Activated CD4-positive, alpha-beta T cell treated with anti-CD3 and anti-CD28 coated beads, Interleukin-2, Interleukin-6, amounts not matched to agents 100 ng/mL and 50 ng/mL, durations not matched to agents 16 hours and 8 hours (primary cell): ENCODE results near the gene DMRT3.
"Not testable (repeated sequence)": the region's sequence is repeated elsewhere in the genome, so short reads cannot be mapped to it uniquely, and the experiment has no call there.

ENCODE experiments used
- DNase-seq: peaks from one replicate; pipeline ENCODE4 v3.0.0-alpha.2; 2020

Gene DMRT3

DNA sequence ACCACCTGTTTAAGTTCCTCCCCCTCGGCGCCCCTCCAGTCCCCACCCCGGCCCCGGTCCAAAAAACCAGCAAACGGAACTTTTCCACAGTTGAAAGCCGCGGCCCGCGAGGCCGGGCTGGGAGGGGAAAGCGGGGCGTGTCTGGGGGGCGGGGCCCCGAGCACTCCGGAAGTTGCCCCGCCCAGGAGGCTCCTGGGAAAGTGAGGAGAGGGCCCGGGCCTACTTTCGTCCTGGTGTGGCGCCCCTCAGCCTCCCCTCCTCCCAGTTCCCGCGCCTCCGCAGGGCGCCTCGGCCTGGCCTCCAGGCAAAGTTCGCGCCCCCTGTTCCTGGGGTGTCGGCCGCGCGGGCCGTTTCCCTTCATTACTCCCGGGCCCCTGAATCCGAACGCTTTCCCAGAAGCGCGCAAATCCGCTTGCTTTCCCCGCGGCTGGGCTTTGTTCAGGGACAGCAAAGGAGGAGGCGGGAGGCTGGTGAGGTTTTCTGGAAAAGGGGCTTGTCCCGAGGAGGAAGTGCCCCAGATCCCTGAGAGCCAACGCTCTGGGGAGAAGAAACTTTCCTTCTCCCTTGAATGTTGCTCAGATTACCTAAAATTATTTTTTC, 4.5 kb upstream of the DMRT3 start:
- peak; percentile 26 for DNase-seq

DNA sequence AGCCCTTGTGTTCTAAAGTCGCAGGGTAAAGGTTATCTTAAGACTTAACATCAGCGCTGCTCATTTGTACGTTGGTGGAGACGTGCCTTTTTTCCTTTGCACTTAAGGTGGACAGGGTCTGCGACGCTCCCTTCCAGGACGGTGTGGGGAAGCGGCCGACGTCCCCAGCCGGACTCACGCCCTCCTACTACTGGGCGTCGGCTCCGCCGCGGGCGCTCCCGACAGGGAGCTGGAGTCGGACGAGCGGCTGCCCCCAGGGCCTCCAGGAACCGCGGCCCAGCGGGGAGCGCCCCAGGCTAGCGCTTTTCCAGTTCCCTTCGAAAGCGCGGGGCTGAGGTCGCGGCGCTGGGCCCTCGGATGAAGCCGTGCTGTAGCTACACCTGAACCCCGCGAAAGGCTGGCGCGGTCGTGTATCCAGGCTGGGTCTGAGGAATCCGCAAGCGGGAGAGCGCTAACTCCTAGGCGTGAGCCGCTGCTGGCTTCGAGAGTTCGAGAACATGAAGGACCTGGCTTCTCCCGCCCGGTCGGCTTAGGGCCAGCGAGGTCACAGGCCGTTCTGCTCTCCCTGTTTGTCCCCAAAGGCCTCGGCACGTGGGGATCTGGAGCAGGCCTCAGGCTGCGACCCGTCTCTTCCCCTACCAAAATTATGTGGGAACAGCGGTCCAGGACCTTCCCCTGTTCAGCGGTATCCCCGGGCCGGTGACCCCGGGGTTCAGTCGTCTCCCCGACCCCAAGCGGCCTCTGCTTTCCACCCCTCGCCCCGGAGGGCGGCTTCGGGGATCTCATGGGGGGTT, 3.8 kb upstream of the DMRT3 start:
- DNase-seq = no peak

DNA sequence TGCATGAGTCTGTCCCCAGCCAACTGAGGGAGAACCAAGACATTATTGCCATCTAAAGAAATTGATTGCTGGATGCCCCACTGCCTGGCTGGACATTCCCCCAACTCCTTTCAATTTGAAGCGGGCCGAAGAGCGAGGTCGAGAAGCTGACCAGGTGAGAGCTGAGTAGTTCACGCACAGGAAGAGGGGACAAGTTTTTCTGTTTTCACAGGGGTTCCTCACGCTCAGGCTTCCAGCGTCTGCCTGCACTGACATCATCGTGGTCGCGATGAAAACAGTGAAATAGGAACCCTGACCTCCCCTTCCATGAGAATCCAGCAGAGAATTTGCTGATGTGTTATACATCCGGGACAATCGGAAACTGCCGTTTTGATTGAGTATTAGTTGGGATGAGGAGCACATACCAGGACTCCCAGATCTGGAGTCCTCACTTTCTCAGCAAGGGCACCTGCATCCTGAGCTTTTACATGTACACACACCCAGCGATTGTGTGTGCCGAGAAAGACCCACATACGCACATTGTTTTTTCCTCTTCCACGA, 3.1 kb upstream of the DMRT3 start:
- DNase-seq = no peak

DNA sequence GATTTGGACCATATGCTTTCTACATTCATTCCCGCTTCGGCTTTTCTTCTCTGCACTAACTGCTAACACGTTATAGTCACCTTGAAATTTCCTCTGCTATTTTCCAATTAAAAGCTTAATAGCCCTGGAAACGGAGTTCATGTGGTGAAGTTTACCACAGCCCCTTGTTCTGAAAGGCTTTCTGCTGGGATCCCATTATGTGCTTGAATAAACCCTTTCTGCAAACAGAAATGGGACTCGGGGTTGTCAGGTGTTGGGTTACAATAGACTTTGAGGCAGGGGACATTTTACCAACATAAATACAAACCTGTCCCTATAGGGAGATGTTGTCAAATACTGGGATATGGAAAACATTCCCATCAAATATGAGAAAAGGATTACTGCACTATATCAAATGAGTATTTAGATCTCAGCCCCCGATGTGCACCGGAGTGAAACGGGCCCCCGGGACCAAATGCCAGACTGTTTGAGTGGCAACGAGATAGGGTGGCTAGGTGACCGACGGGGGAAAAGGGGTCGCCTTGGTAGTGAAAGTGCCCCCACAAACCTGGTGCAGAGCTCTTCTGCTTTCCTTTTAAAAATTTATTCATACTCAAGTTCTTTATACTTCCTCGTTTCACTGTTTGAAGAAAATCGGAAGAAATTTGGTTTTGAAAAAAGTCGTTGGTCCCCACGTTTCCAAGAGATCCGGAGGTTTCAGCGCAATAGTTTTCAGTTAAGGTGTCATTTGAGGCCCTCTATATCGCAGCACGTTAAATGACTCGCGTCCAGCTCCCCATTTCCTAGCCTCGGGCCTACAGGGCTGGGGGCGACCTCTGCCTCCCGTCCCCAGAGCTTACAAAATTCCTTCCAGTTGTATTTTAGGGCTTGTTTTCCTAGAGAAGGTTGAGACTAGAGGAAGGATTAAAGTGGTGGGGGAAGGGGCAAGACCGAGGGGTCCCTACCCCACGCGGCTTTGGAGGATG, 2.1 kb upstream of the DMRT3 start:
- no peak for DNase-seq

DNA sequence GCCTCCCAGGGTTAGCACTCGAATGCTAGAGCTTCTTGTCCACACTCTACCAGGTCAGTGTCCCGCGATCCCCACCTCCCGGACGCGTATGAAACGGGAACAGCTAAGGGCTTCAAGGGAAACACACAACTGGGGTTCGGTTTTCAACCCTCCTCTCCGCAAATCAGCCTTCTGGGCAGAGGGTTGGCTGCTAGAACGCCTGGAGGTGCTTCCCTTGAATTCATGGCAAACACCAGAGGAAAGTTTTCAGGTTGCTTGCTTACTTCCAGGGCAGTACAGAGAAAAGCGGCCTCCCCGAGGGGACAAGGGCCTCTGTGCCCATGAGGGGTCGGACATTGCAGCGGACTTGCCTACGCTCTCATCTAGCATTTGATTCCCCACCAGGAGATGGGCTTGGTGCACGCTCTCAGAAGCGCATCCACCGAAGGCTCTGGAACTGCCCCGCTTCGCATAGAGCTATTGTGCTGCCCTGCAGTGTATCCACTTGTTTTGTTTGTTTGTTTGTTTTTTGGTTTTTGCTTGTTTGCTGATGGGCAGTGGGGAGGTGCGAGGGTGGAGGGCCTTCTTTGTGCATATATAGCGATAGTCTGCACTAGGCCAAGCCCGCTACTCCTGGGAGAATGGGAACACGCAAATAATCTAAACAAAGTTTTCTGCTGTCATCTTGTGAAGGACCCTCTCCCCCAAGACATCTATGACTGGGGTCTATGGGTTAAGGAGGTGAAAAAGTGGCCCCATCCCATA, 1.3 kb upstream of the DMRT3 start:
- DNase-seq = no peak

DNA sequence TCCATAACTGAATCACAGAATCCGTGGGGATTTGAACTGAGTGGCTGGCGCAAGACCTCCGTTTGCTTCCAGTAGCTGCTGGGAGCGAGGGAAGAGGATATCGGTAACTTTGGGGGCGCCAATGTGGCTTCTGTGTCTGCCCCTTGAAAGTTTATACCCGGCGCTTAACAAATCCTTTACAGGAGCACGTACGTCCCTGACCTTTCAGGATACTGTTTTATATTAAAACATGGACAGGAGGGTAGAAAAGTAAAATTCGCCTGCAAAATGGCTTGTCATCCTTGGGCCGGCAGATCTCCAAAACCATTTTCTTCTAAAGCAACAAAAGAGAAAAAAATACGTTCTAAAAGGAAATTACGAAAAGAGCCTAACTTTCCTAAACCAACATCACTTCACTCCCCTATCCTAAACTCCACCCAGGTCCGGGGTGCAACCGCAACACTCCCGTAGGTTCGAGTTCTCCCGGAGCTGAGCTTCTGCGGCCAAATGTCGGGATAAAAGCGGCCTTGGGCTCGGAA, 656 bp upstream of the DMRT3 start:
- no peak for DNase-seq

DNA sequence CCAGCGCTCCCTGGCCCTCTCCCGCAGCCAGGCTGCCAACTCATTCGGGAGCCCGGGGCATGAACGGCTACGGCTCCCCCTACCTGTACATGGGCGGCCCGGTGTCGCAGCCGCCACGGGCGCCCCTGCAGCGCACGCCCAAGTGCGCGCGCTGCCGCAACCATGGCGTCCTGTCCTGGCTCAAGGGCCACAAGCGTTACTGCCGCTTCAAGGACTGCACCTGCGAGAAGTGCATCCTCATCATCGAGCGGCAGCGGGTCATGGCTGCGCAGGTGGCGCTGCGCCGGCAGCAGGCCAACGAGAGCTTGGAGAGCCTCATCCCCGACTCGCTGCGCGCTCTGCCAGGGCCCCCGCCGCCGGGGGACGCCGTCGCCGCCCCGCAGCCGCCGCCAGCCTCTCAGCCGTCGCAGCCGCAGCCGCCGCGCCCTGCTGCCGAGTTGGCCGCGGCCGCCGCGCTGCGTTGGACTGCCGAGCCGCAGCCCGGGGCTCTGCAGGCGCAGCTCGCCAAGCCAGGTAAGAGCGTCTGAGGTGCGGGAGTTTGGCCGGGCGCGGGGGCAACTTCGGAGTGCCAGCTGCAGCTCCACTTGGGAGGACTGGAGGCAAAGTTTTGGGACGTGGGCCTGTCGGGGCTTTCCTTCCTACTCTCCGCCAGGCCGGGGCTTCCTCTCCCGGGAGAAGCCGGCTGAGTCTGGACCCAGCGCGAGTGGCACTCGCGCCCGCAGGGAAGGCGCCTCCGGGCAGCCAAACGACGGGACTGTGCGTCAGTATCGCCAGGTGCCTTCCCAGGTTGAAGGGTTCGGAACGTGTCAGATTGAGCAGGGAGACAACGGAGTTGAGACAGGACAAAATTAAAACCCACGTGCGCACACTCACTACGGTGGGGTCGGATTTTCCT, 735 bp downstream of the DMRT3 start:
- peak; percentile 15 for DNase-seq

DNA sequence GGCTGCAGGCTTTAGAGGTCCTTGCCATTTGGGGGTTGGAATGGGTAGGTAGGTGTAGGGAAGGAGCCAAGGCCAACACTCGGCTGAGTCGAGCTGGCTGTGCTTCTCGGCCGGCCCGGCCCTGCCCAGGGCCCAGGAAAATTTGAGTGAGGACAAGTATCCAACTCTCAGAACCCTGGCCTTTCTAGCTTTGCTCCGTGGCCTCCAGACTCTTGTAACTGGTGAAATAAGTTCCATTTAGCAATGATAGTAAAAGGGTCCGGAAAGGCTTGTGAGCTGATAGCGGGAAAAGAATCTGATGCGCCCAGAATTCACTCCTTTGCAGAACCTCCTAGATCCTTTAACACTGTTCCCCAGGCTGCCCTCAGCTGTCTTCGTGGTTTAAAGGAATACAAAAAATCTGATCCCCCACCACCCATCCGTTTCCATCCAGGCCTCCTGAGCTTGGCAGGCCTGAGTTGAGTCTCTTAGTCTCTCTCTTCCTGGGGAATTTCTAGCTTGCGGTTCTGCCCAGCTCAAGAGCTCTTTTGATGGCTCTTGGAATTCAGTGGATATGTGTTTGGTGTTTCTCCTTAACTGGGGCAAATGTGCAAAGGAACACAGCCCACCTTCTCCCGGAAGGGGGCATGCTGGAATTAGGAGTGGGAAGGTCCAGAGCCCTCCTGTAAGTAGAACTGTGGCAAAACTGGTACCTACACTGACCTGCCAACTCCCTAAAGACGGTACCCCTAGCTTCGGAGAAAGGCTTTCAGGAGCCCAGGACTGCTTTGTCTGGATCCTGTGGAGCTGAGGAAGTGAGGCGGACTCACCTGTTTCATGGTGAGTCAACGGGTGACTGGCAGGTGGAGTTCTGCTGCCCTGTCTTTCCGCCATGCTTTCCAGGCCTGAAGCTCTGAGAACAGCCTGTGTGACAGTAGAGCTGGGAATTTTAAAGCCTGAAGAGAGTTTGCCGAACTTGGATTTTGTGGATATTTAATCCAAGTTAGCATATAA, 1.7 kb downstream of the DMRT3 start:
- no peak for DNase-seq

DNA sequence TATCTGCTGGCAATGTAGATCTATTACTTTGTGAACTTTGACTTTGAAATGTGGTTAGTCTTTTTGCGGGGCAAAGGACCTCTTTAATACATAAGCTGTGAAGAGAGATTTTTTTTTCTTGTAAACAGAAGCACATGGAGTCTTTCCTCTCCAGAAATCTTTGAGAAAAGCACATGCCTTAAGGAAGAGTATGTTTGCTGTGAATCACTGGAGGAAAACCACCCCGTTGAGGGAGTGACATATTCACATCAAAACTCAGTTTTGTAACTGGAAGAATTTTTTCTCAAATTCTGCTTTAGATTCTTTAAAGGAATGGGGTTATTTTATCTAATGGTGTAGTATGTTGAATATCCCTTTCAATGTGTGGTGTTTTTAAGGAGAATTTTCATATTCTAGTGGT, 3.5 kb downstream of the DMRT3 start:
- DNase-seq = no peak

DNA sequence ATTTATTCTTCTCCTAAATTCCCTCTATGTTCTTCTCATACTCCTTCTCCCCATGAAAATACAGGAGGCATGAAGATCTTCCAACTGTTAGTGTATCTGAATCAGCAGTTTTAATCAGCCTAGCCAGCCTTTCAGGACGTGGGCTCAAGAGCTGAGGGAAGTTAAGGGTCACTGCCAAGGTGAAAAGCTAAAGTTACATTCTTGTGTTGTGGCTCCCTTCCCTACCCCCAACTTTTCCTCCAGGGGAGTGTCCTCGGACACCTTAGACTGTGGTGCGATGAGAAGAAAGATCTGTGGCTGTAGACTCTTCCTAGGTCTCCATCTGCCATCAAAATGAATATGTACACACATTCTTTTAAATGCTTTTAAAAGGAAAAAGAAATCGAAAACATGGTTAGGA, 4.2 kb downstream of the DMRT3 start:
- no peak for DNase-seq

DNA sequence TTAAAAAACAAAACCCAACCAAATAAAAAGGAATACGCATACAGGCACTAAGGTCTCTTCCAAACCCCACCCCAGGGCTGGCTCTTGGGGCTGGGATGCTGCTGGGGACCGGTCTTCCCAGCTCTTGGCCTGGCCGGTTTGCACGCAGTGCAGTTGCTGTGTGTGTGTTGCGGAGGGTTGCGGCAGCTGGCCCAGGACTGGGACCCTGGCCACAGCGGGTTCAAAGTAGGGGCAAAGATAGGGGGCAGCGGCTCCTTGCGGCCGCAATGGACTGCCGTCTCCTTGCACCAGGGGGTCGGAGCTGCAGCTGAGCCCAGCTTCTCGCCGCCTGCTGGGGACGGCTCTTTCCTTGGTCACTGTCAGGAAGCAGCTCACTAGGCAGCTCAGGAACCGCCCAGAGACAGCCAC, 5.0 kb downstream of the DMRT3 start:
- no peak for DNase-seq

DNA sequence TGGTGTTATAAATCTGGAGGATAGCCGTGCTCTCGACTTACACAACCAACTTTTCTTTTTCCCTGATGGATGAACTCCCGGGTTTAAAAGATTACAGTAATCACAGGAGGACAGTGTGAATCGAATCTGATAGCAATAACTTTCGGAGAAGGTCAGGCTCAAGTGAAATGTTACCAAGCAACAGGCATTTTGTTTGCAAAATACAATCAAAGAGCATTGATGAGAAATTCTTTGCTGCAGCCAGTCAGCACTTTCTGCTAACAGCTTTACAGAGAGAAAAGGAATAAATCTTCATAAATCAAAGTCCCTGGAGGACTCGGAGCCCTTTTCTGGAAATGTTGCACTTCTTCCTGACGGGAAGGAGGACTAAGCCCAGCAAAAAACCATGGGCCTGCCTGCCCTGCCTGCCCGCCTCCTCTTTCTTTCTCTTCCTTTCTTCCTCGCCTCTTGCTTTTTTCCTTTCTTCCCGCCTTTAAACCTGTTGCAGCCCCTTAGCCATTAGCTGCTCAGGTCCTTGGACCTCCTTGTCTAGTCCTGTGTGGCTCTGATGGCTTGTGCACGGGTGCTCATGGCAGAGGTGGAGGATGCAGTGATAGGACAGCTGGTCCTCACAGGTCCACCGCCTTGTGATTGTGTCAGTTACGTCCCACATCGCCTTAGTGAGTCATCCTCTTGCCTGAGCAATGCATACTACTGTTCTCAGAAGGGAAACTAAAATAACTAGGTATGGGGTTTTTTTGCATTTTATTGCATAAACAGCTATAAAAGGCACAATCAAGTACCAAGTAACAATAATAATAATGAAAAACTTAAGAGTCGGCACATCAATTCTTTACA, 6.2 kb downstream of the DMRT3 start:
- no peak for DNase-seq

DNA sequence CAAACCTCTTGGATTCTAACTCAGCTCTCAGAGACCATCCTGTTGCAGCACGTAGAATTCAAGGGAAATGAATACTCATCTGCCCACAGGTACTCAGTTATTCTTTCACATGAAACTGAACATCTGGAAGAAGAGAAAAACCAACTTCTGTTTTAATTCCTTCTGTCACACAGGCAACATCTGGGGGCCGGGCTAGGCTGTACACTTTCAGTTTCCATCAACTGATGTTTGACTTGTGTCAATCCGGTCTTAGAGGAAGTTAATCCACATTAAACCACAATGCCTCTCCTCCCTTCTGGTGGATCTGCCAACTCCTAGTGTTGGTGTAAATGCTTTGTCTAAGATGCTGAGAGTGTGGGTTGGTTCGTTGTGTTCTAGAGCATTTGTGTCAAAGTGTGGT, 17.6 kb downstream of the DMRT3 start:
- DNase-seq = peak; percentile 18

DNA sequence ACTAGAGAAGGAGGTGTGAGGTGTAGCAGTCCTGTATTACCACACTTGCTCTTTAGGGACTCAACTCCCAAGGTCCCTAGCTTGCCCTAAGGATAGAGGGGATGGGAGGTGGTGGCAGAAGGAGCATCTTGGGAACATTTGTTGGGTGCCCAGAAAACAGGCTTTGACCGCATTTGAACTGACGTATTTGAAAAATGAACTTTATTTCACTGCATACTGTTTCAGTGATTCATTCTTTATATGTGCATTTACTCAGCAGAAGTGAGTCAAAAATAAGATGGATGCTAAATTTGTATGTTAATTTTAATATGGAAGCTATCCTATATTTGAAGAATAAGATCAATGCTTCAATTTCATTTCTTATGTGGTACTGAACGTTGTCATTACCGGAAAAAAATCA, 18.7 kb downstream of the DMRT3 start:
- DNase-seq = no peak

DNA sequence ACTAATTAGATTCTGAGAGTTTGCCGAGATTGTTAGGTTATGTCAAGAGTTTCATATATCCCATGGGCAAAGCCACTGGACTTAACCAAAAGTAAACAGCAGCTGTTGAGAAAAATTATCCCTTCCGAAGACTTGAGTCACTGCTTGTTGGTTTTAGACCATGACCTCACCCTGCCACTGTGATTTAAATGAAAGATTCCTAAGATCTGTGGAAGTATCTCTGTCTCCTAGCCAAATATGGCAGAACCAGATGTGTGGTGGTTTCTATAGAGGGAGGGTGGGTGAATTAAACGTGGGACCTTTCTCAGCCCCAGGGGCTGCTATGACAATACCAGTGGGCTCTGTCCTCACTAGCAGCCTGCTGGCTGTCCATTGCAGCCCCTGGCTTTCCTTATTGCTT, 19.3 kb downstream of the DMRT3 start:
- no peak for DNase-seq

DNA sequence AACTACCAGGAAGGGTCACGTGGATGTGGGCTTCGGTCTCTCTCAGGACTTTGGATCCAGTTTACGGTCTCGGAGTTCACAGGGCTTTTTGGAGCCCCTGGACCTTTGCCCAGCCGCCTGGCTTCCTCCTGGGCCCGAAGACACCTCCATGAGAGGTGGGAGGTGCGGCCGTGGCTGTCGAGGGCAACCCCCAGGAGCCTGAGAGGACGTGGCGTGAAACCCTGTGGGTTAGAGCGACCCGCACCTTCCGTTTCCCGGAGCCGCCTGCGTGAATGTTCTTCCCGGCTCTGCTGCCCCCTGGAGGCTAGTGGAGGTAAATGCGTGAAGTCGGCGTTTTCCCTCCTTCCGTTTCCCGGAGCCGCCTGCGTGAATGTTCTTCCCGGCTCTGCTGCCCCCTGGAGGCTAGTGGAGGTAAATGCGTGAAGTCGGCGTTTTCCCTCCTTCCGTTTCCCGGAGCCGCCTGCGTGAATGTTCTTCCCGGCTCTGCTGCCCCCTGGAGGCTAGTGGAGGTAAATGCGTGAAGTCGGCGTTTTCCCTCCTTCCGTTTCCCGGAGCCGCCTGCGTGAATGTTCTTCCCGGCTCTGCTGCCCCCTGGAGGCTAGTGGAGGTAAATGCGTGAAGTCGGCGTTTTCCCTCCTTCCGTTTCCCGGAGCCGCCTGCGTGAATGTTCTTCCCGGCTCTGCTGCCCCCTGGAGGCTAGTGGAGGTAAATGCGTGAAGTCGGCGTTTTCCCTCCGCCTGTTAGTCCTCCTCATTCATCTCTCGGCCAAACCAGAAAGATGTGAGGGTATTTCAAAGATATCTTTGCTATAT, 22.1 kb downstream of the DMRT3 start:
- not testable (repeated sequence) for DNase-seq

DNA sequence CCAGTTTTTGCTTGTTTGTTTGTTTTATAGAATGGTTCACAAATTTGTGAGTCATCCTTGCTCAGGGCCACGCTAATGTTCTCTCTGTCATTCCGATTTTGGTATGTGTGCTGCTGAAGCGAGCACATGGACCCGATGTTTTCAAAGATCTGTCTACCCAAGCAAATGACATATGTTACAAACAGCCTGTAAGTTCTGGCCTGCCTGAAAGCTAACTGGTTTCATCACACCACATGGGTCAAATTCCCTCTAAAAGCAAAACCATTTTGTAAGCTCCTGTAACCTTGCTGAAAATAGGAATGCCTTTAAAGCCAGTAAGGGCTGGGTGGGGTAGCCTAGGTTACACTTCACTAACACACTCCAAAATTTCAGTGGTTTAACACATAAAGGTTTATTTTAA, 25.4 kb downstream of the DMRT3 start:
- no peak for DNase-seq

DNA sequence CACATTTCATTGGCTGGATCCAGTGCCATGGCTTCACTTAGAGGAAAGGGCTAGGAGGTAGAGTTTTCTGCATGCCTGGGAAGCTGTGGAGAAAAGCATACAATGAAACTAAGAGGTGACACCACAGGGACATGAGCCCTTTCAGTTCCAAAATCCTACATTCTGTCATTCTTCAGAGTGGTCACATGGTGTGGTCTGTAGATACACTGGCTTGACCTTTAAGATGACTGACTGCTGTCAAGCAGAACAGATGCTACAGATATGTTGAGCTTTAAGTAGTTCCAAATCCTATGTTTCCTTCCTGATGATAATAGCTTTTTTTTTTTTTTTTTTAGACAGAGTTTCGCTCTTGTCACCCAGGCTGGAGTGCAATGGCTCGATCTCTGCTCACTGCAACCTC, 26.2 kb downstream of the DMRT3 start:
- no peak for DNase-seq
